H9 (cell line): ENCODE measurements around the gene CACNG8. TPM values are rescaled to one million over a fixed set of nuclear protein-coding genes. Genes with fewer than 3 reads are reported as not detected.

Source experiments
- DNase-seq: peaks from one replicate; pipeline ENCODE4 v3.0.0-alpha.2; 2017
- H2AFZ ChIP-seq: one replicate; pipeline ENCODE4 v1.6.1; 2013; ENCODE audit warnings: mild to moderate bottlenecking, low read length, control low read depth, moderate library complexity
- H2AK5ac ChIP-seq: 2 replicates; pipeline ENCODE4 v1.6.1; 2013; ENCODE audit warnings: low read length, control low read depth, mixed read lengths; ENCODE audit not compliant: insufficient read length
- H2BK120ac ChIP-seq: one replicate; pipeline ENCODE4 v1.6.1; 2013; ENCODE audit warnings: low read depth, mild to moderate bottlenecking, low read length, control low read depth, inconsistent platforms; ENCODE audit not compliant: poor library complexity, severe bottlenecking
- H2BK12ac ChIP-seq: 2 replicates; pipeline ENCODE4 v1.6.1; 2013; ENCODE audit warnings: low read length, control low read depth, mixed read lengths, low read depth; ENCODE audit not compliant: insufficient read length
- H2BK15ac ChIP-seq: 2 replicates; pipeline ENCODE4 v1.6.1; 2013; ENCODE audit warnings: low read depth, low read length, control low read depth
- H2BK20ac ChIP-seq: one replicate; pipeline ENCODE4 v1.6.1; 2013; ENCODE audit warnings: low read depth, mild to moderate bottlenecking, low read length, control low read depth, inconsistent platforms; ENCODE audit not compliant: poor library complexity, severe bottlenecking
- H2BK5ac ChIP-seq: 2 replicates; pipeline ENCODE4 v1.6.1; 2013; ENCODE audit warnings: low read length, control low read depth, mixed read lengths; ENCODE audit not compliant: insufficient read length
- H3K14ac ChIP-seq: 2 replicates; pipeline ENCODE4 v1.6.1; 2013; ENCODE audit warnings: low read length, control low read depth; ENCODE audit not compliant: insufficient read depth
- H3K18ac ChIP-seq: 2 replicates; pipeline ENCODE4 v1.6.1; 2013; ENCODE audit warnings: low read depth, mild to moderate bottlenecking, mixed read lengths, low read length, control low read depth; ENCODE audit not compliant: insufficient read length
- H3K23ac ChIP-seq: 2 replicates; pipeline ENCODE4 v1.6.1; 2013; ENCODE audit warnings: low read length, control low read depth, mixed read lengths, low read depth; ENCODE audit not compliant: insufficient read length
- H3K23me2 ChIP-seq: 2 replicates; pipeline ENCODE4 v1.6.1; 2013; ENCODE audit warnings: low read depth, mild to moderate bottlenecking, mixed read lengths, low read length, control low read depth; ENCODE audit not compliant: insufficient read length, poor library complexity, severe bottlenecking
- H3K27ac ChIP-seq: 2 replicates; pipeline ENCODE4 v1.5.1; 2013; ENCODE audit warnings: low read length, control low read depth, mixed read lengths, low read depth; ENCODE audit not compliant: insufficient read length
- H3K27me3 ChIP-seq: 2 replicates; pipeline ENCODE4 v1.6.1; 2013; ENCODE audit warnings: low read length, control low read depth, inconsistent platforms; ENCODE audit not compliant: insufficient read depth
- H3K4ac ChIP-seq: 2 replicates; pipeline ENCODE4 v1.6.1; 2013; ENCODE audit warnings: low read depth, mild to moderate bottlenecking, control low read depth, inconsistent platforms, low read length, moderate library complexity
- H3K4me1 ChIP-seq: 2 replicates; pipeline ENCODE4 v1.6.1; 2013; ENCODE audit warnings: low read length, control low read depth, inconsistent platforms; ENCODE audit not compliant: insufficient read depth
- H3K4me2 ChIP-seq: 2 replicates; pipeline ENCODE4 v1.6.1; 2013; ENCODE audit warnings: low read length, control low read depth, mixed read lengths; ENCODE audit not compliant: insufficient read length, insufficient read depth
- H3K56ac ChIP-seq: 2 replicates; pipeline ENCODE4 v1.6.1; 2013; ENCODE audit warnings: low read depth, mild to moderate bottlenecking, mixed read lengths, low read length, control low read depth; ENCODE audit not compliant: insufficient read length
- H3K79me1 ChIP-seq: 2 replicates; pipeline ENCODE4 v1.6.1; 2013; ENCODE audit warnings: low read depth, mild to moderate bottlenecking, moderate library complexity, low read length, control low read depth, inconsistent platforms; ENCODE audit not compliant: insufficient read depth, poor library complexity, severe bottlenecking
- H3K79me2 ChIP-seq: 2 replicates; pipeline ENCODE4 v1.6.1; 2013; ENCODE audit warnings: low read length, control low read depth, inconsistent platforms; ENCODE audit not compliant: insufficient read depth
- H3K9ac ChIP-seq: 2 replicates; pipeline ENCODE4 v1.6.1; 2013; ENCODE audit warnings: low read length, control low read depth, mixed read lengths; ENCODE audit not compliant: insufficient read length; ENCODE audit errors: extremely low read depth
- H3K9me3 ChIP-seq: one replicate; pipeline ENCODE4 v1.6.1; 2013; ENCODE audit warnings: low read depth, low read length, inconsistent platforms; ENCODE audit not compliant: control insufficient read depth
- H3T11ph ChIP-seq: one replicate; pipeline ENCODE4 v1.6.1; 2013; ENCODE audit warnings: mild to moderate bottlenecking, low read length, control low read depth, inconsistent platforms
- H4K20me1 ChIP-seq: one replicate; pipeline ENCODE4 v1.6.1; 2013; ENCODE audit not compliant: control insufficient read depth, insufficient read length, insufficient read depth
- H4K5ac ChIP-seq: 2 replicates; pipeline ENCODE4 v1.6.1; 2013; ENCODE audit warnings: low read depth, mild to moderate bottlenecking, mixed read lengths, low read length, control low read depth; ENCODE audit not compliant: insufficient read length
- H4K8ac ChIP-seq: replicated peaks from 2 replicates; pipeline ENCODE4 v1.6.1; 2013; ENCODE audit warnings: low read length, control low read depth, mixed read lengths, low read depth; ENCODE audit not compliant: insufficient read length
- H4K91ac ChIP-seq: 2 replicates; pipeline ENCODE4 v1.6.1; 2013; ENCODE audit warnings: low read depth, mild to moderate bottlenecking, moderate library complexity, mixed read lengths, low read length, control low read depth; ENCODE audit not compliant: insufficient read length
- H3K27ac Mint-ChIP-seq, 3 experiments: 2 replicates in 2 of 3; 3 replicates in 1 of 3; pipeline ENCODE4 v1.8.0; 2020 to 2021; ENCODE audit warnings: mixed read lengths in 3 of 3, mild to moderate bottlenecking in 1 of 3, moderate library complexity in 1 of 3
- H3K27me3 Mint-ChIP-seq: 2 replicates; pipeline ENCODE4 v1.8.0; 2021; ENCODE audit warnings: low read depth, mild to moderate bottlenecking, moderate library complexity, mixed read lengths
- H3K36me3 Mint-ChIP-seq, 3 experiments: 2 replicates in 2 of 3; 3 replicates in 1 of 3; pipeline ENCODE4 v1.8.0; 2020 to 2021; ENCODE audit warnings: low read depth in 3 of 3, mixed read lengths in 3 of 3; ENCODE audit not compliant: insufficient read depth in 1 of 3
- H3K4me1 Mint-ChIP-seq, 2 experiments: 2 replicates each; pipeline ENCODE4 v1.8.0; 2020; ENCODE audit warnings: mixed read lengths in 2 of 2
- H3K4me3 Mint-ChIP-seq, 2 experiments: 2 replicates in 1 of 2; 3 replicates in 1 of 2; pipeline ENCODE4 v1.8.0; 2020 to 2021; ENCODE audit warnings: mild to moderate bottlenecking in 2 of 2, mixed read lengths in 2 of 2, moderate library complexity in 1 of 2
- H3K9me3 Mint-ChIP-seq, 2 experiments: 2 replicates in 1 of 2; 3 replicates in 1 of 2; pipeline ENCODE4 v1.8.0; 2020; ENCODE audit warnings: mild to moderate bottlenecking in 2 of 2, mixed read lengths in 2 of 2, moderate library complexity in 1 of 2
- WGBS: extraction: QIAGEN DNeasy Blood & Tissue Kit; methylation state at CpG from one replicate; pipeline ENCODE4 v1.1.7; 2013; ENCODE audit warnings: missing lambda C conversion rate, low lambda C conversion rate, mixed read lengths; ENCODE audit not compliant: insufficient read length; ENCODE audit errors: extremely low coverage; 5-methylcytosine and 5-hydroxymethylcytosine counted together
- total RNA-seq: library from RNA; stranded (reverse); gene quantifications from 2 replicates; pipeline ENCODE4 v1.2.1, GENCODE V29; 2021
- TF ChIP-seq, protein P1 (sequence below): fragments of 200-600 bp; sonication (generic); conservative IDR thresholded peaks from 3 replicates; pipeline ENCODE4 v1.8.0; 2021; ENCODE audit warnings: antibody characterized with exemption, mild to moderate bottlenecking

The CACNG8 gene
- total RNA-seq, 1 experiment from 2014 or later = 7.1 TPM

DNA sequence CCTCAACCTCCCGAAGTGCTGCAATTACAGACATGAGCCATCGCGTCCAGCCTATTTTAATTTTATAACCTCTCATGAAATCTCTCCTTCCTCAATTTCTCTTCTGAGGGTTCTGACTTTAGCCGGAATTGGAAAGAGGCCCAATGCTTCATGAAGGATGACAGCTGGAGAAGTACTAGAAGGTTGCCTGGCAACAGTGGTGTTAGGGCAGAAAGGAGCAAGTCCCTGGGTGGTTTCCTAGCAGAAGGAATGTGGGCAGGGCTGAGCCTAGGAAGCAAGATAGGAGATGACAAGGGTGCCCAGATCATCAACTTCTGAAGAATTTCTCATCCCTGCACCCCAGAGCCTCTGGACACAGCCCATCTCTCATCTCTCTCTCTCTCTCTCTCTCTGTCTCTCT is 54.5 kb downstream of the CACNG8 start:
- H3K56ac ChIP-seq = no peak overlapping the region
- no peak overlapping the region for H4K91ac ChIP-seq
- Mint-ChIP-seq H3K27ac (peak overlapping the region in 1 of 3 experiments; percentile 34; a peak in 1 of 7 replicates), H3K4me1 (peaks cover 8 to 14% of the 10 kb centered on the region in 2 experiments), H3K4me3 (no peak overlapping the region), H3K27me3 (peaks cover 29% of the 10 kb centered on the region), H3K36me3 (peaks cover 0 to 3% (median 2%) of the 10 kb centered on the region in 3 experiments; a peak in 1 of 7 replicates), H3K9me3 (peaks cover 4 to 13% of the 10 kb centered on the region in 2 experiments; a peak in 4 of 5 replicates)
- H4K20me1 ChIP-seq = no peaks in the 10 kb centered on the region
- no peak overlapping the region for H2BK20ac ChIP-seq
- no peak overlapping the region for H3K4ac ChIP-seq
- no peak overlapping the region for H4K5ac ChIP-seq
- no peak overlapping the region for H3K4me2 ChIP-seq
- no peak overlapping the region for H2AK5ac ChIP-seq
- H2BK15ac ChIP-seq = no peak overlapping the region
- no peak overlapping the region for H3K27ac ChIP-seq
- no peak overlapping the region for H3K23ac ChIP-seq
- H3K23me2 ChIP-seq = no peaks in the 10 kb centered on the region
- H3K14ac ChIP-seq = no peak overlapping the region
- H2BK120ac ChIP-seq = no peak overlapping the region
- TF ChIP-seq, protein P1, sequence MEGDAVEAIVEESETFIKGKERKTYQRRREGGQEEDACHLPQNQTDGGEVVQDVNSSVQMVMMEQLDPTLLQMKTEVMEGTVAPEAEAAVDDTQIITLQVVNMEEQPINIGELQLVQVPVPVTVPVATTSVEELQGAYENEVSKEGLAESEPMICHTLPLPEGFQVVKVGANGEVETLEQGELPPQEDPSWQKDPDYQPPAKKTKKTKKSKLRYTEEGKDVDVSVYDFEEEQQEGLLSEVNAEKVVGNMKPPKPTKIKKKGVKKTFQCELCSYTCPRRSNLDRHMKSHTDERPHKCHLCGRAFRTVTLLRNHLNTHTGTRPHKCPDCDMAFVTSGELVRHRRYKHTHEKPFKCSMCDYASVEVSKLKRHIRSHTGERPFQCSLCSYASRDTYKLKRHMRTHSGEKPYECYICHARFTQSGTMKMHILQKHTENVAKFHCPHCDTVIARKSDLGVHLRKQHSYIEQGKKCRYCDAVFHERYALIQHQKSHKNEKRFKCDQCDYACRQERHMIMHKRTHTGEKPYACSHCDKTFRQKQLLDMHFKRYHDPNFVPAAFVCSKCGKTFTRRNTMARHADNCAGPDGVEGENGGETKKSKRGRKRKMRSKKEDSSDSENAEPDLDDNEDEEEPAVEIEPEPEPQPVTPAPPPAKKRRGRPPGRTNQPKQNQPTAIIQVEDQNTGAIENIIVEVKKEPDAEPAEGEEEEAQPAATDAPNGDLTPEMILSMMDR = no peak
- no peaks in the 10 kb centered on the region for H3K27me3 ChIP-seq
- H3K4me1 ChIP-seq = no peaks in the 10 kb centered on the region
- H3T11ph ChIP-seq = no peak overlapping the region
- H3K79me2 ChIP-seq = no peaks in the 10 kb centered on the region
- no peak overlapping the region for H4K8ac ChIP-seq
- no peaks in the 10 kb centered on the region for H3K9me3 ChIP-seq
- DNase-seq = no peak
- no peak overlapping the region for H3K18ac ChIP-seq
- H3K79me1 ChIP-seq = no peaks in the 10 kb centered on the region
- H2BK12ac ChIP-seq = no peak overlapping the region
- no peak overlapping the region for H3K9ac ChIP-seq
- no CpG with 5 or more reads among the region's 4 CpGs for WGBS
- H2BK5ac ChIP-seq = no peak overlapping the region
- no peak overlapping the region for H2AFZ ChIP-seq
